ENCODE results near the gene YAE1.

GRCh38 chr7:39609935-39610263 lies 43.7 kb downstream of the YAE1 start:
- no peak for TF ChIP-seq CTCF (IDR thresholded peaks at IDR 0.05; ENCODE audit: low read depth, low read length)
- TF ChIP-seq EZH2phosphoT487 (IDR thresholded peaks at IDR 0.05; ENCODE audit: low read depth): no peak

Data from OCI-LY3 (cell line).